ENCODE results near the gene GRIPAP1.
A peak's percentile ranks its signal among the peaks of the same experiment; 100 is the strongest.
"Not testable (repeated sequence)": the region's sequence is repeated elsewhere in the genome, so short reads cannot be mapped to it uniquely, and the experiment has no call there.

GRIPAP1 gene

GRCh38 chrX:48997455-48997854, 4.6 kb downstream of the GRIPAP1 start:
- no peak for DNase-seq (ENCODE audit: low spot score)

- no peak for DNase-seq (ENCODE audit: low spot score)
These were observed 5.1 kb downstream of the GRIPAP1 start for GRCh38 chrX:48996969-48997368.

GRCh38 chrX:48992341-48992740, 9.7 kb downstream of the GRIPAP1 start:
- no peak for DNase-seq (ENCODE audit: low spot score)

- DNase-seq (ENCODE audit: low spot score) = no peak
These were observed 12.6 kb downstream of the GRIPAP1 start for GRCh38 chrX:48989483-48989882.

- DNase-seq (ENCODE audit: low spot score) = no peak
These were observed 18.2 kb downstream of the GRIPAP1 start for GRCh38 chrX:48983896-48984295.

GRCh38 chrX:48983081-48983480, 19.0 kb downstream of the GRIPAP1 start:
- DNase-seq (ENCODE audit: low spot score) = no peak

GRCh38 chrX:48981178-48981577, 20.9 kb downstream of the GRIPAP1 start:
- no peak for DNase-seq (ENCODE audit: low spot score)

GRCh38 chrX:48980341-48980740, 21.7 kb downstream of the GRIPAP1 start:
- DNase-seq (ENCODE audit: low spot score) = not testable (repeated sequence)

- DNase-seq (ENCODE audit: low spot score) = no peak
These were observed 23.8 kb downstream of the GRIPAP1 start for GRCh38 chrX:48978226-48978625.

- DNase-seq (ENCODE audit: low spot score) = no peak
These were observed 26.0 kb downstream of the GRIPAP1 start for GRCh38 chrX:48976086-48976485.

GRCh38 chrX:48975541-48975940, 26.5 kb downstream of the GRIPAP1 start:
- no peak for DNase-seq (ENCODE audit: low spot score)

GRCh38 chrX:48975041-48975440, 27.0 kb downstream of the GRIPAP1 start:
- DNase-seq (ENCODE audit: low spot score) = no peak

GRCh38 chrX:48974574-48974973, 27.5 kb downstream of the GRIPAP1 start:
- no peak for DNase-seq (ENCODE audit: low spot score)

- DNase-seq (ENCODE audit: low spot score) = no peak
These were observed 28.0 kb downstream of the GRIPAP1 start for GRCh38 chrX:48974033-48974432.

GRCh38 chrX:48972220-48973164, 29.6 kb downstream of the GRIPAP1 start:
- DNase-seq (ENCODE audit: low spot score) = peak; percentile 31

GRCh38 chrX:48971249-48972219, 30.5 kb downstream of the GRIPAP1 start, which contains the start of gene KCND1:
Gene KCND1 (minus strand): TSS chrX:48971844. CDS start chrX:48970271, 1,573 bp downstream.
- DNase-seq (ENCODE audit: low spot score) = no peak

- DNase-seq (ENCODE audit: low spot score) = no peak
These were observed 32.6 kb downstream of the GRIPAP1 start for GRCh38 chrX:48969471-48969870.

GRCh38 chrX:48968377-48968776, 33.7 kb downstream of the GRIPAP1 start:
- no peak for DNase-seq (ENCODE audit: low spot score)

GRCh38 chrX:48966796-48967579, 35.1 kb downstream of the GRIPAP1 start:
- no peak for DNase-seq (ENCODE audit: low spot score)

GRCh38 chrX:48965959-48966358, 36.1 kb downstream of the GRIPAP1 start:
- DNase-seq (ENCODE audit: low spot score) = no peak

GRCh38 chrX:48961585-48962091, 40.4 kb downstream of the GRIPAP1 start:
- no peak for DNase-seq (ENCODE audit: low spot score)

Measured in activated CD4-positive, alpha-beta T cell treated with anti-CD3 and anti-CD28 coated beads, Interleukin-2, Interleukin-4, amounts not matched to agents 100 ng/mL and 50 ng/mL, durations not matched to agents 16 hours and 8 hours (primary cell).